C4-2B (cell line): ENCODE data around the gene DCT.
"Not testable (repeated sequence)": the region's sequence is repeated elsewhere in the genome, so short reads cannot be mapped to it uniquely, and the experiment has no call there.

Experiments used
- ZFX ChIP-seq: fragments of 450-650 bp; IDR thresholded peaks from 2 replicates; pipeline ENCODE4 v1.6.1; 2017
- TF ChIP-seq, protein P1 (sequence below): fragments of 450-650 bp; conservative IDR thresholded peaks from 2 replicates; pipeline ENCODE4 v1.5.1; 2017; ENCODE audit warnings: mild to moderate bottlenecking

DNA sequence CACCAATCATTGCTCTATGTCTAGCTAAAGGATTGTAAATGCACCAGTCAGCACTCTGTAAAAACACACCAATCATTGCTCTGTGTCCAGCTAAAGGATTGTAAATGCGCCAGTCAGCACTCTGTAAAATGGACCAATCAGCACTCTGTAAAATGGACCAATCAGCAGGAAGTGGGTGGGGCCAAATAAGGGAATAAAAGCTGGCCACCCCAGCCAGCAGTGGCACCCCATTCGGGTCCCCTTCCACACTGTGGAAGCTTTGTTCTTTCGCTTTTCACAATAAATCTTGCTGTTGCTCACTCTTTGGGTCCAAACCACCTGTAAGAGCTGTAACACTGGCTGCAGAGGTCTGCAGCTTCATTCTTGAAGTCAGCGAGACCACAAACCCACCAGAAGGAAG is 19.3 kb upstream of the DCT start:
- TF ChIP-seq, protein P1, sequence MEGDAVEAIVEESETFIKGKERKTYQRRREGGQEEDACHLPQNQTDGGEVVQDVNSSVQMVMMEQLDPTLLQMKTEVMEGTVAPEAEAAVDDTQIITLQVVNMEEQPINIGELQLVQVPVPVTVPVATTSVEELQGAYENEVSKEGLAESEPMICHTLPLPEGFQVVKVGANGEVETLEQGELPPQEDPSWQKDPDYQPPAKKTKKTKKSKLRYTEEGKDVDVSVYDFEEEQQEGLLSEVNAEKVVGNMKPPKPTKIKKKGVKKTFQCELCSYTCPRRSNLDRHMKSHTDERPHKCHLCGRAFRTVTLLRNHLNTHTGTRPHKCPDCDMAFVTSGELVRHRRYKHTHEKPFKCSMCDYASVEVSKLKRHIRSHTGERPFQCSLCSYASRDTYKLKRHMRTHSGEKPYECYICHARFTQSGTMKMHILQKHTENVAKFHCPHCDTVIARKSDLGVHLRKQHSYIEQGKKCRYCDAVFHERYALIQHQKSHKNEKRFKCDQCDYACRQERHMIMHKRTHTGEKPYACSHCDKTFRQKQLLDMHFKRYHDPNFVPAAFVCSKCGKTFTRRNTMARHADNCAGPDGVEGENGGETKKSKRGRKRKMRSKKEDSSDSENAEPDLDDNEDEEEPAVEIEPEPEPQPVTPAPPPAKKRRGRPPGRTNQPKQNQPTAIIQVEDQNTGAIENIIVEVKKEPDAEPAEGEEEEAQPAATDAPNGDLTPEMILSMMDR: not testable (repeated sequence)
- TF ChIP-seq ZFX: not testable (repeated sequence)
